Measurements from ENCODE around the gene NLRP1. TPM values are rescaled to one million over a fixed set of nuclear protein-coding genes. Genes with fewer than 3 reads are reported as not detected.

Gene NLRP1
- total and polyA plus RNA-seq, 4 donors: 1.8 to 5.4 (median 3.0) TPM

GRCh38 chr17:5522476-5522875, 61.8 kb downstream of the NLRP1 start:
- Histone ChIP-seq H3K27me3 (ENCODE audit: control insufficient read depth in 4 of 4, insufficient read depth in 4 of 4, low read length in 3 of 4) (no peaks in the 10 kb centered on the region), H3K27ac (ENCODE audit: low read depth in 1 of 2, low read length in 2 of 2) (no peak overlapping the region), H3K36me3 (ENCODE audit: control insufficient read depth in 4 of 4, insufficient read depth in 3 of 4, low read depth in 1 of 4, low read length in 3 of 4) (no peaks in the 10 kb centered on the region), H3K4me1 (ENCODE audit: control insufficient read depth in 4 of 4, insufficient read depth in 4 of 4, low read length in 3 of 4) (no peaks in the 10 kb centered on the region), H3K9me3 (ENCODE audit: control insufficient read depth in 4 of 4, low read length in 3 of 4) (no peaks in the 10 kb centered on the region), H3K9ac (ENCODE audit: low read depth in 1 of 2, low read length in 2 of 2) (no peak overlapping the region), H3K4me3 (ENCODE audit: low read depth in 1 of 3, low read length in 3 of 3) (no peak overlapping the region)
- 98% methylated on average over 1 of the region's 1 CpG for WGBS
- no peak for DNase-seq (ENCODE audit: low spot score)
- no peak for TF ChIP-seq SP1 (IDR thresholded peaks at IDR 0.05)

GRCh38 chr17:5516060-5516792, 68.1 kb downstream of the NLRP1 start:
- WGBS: 58% methylated on average over 5 of the region's 5 CpGs
- H3K4me3 ChIP-seq (ENCODE audit: low read depth in 1 of 3, low read length in 3 of 3): no peak overlapping the region
- no peak overlapping the region for H3K27ac ChIP-seq (ENCODE audit: low read depth in 1 of 2, low read length in 2 of 2)
- H3K9ac ChIP-seq (ENCODE audit: low read depth in 1 of 2, low read length in 2 of 2): no peak overlapping the region
- TF ChIP-seq FOXA1 (IDR thresholded peaks at IDR 0.05) (no peak), EGR1 (IDR thresholded peaks at IDR 0.05; ENCODE audit: low read depth in 2 of 2) (no peak), RAD21 (IDR thresholded peaks at IDR 0.05) (no peak), JUND (IDR thresholded peaks at IDR 0.05) (no peak), HNF4G (IDR thresholded peaks at IDR 0.05) (no peak), SP1 (IDR thresholded peaks at IDR 0.05) (no peak), HNF4A (conservative IDR thresholded peaks at IDR 0.05) (no peak), NR2F2 (IDR thresholded peaks at IDR 0.05) (no peak), RXRA (IDR thresholded peaks at IDR 0.05) (no peak), REST (IDR thresholded peaks at IDR 0.05) (no peak), TAF1 (conservative IDR thresholded peaks at IDR 0.05) (no peak), FOXA2 (IDR thresholded peaks at IDR 0.05) (no peak), CTCF (IDR thresholded peaks at IDR 0.05; ENCODE audit: low read depth, low read length, missing input control) (no peak), ATF3 (IDR thresholded peaks at IDR 0.05) (no peak), GABPA (IDR thresholded peaks at IDR 0.05 in 1 of 2, conservative IDR thresholded peaks at IDR 0.05 in 1 of 2) (no peak), ZBTB33 (IDR thresholded peaks at IDR 0.05) (no peak), MAX (IDR thresholded peaks at IDR 0.05) (no peak), YY1 (IDR thresholded peaks at IDR 0.05) (no peak)
- H3K27me3 ChIP-seq (ENCODE audit: control insufficient read depth in 4 of 4, insufficient read depth in 4 of 4, low read length in 3 of 4): no peaks in the 10 kb centered on the region
- H3K4me1 ChIP-seq (ENCODE audit: control insufficient read depth in 4 of 4, insufficient read depth in 4 of 4, low read length in 3 of 4): no peaks in the 10 kb centered on the region
- H3K36me3 ChIP-seq (ENCODE audit: control insufficient read depth in 4 of 4, insufficient read depth in 3 of 4, low read depth in 1 of 4, low read length in 3 of 4): no peaks in the 10 kb centered on the region
- H3K9me3 ChIP-seq (ENCODE audit: control insufficient read depth in 4 of 4, low read length in 3 of 4): no peaks in the 10 kb centered on the region
- DNase-seq (ENCODE audit: low spot score): no peak

Data from liver (tissue), 9 donors.